Measurements from ENCODE around the gene CLEC5A.
A peak's percentile ranks its signal among the peaks of the same experiment; 100 is the strongest.

CLEC5A gene

GRCh38 chr7:141976524-141977245 is 29.9 kb upstream of the CLEC5A start:
- H3K4me1 ChIP-seq (ENCODE audit: control insufficient read depth, insufficient read depth, low read length), result peaks cover 6% of the 10 kb centered on the region; the same call in 1 of the 2 replicates
- no peaks in the 10 kb centered on the region for H3K9me3 ChIP-seq (ENCODE audit: control insufficient read depth, insufficient read depth, low read length)
- H3K9ac ChIP-seq (ENCODE audit: low read depth, low read length), result no peak overlapping the region
- H3K4me3 ChIP-seq (ENCODE audit: low read depth, low read length), result peak overlapping the region; percentile 45
- H3K36me3 ChIP-seq (ENCODE audit: control insufficient read depth, insufficient read depth, low read length), result no peaks in the 10 kb centered on the region
- no peaks in the 10 kb centered on the region for H3K27me3 ChIP-seq (ENCODE audit: control insufficient read depth, insufficient read depth, low read length)
- H3K27ac ChIP-seq (ENCODE audit: low read depth, low read length), result no peak overlapping the region

- peaks cover 6% of the 10 kb centered on the region; the same call in 1 of the 2 replicates for H3K4me1 ChIP-seq (ENCODE audit: control insufficient read depth, insufficient read depth, low read length)
- H3K27ac ChIP-seq (ENCODE audit: low read depth, low read length), result no peak overlapping the region
- H3K9ac ChIP-seq (ENCODE audit: low read depth, low read length), result no peak overlapping the region
- no peaks in the 10 kb centered on the region for H3K27me3 ChIP-seq (ENCODE audit: control insufficient read depth, insufficient read depth, low read length)
- H3K36me3 ChIP-seq (ENCODE audit: control insufficient read depth, insufficient read depth, low read length), result no peaks in the 10 kb centered on the region
- H3K9me3 ChIP-seq (ENCODE audit: control insufficient read depth, insufficient read depth, low read length), result no peaks in the 10 kb centered on the region
- peak overlapping the region; percentile 45 for H3K4me3 ChIP-seq (ENCODE audit: low read depth, low read length)
Measured at GRCh38 chr7:141975806-141976523, 29.2 kb upstream of the CLEC5A start.

DNA sequence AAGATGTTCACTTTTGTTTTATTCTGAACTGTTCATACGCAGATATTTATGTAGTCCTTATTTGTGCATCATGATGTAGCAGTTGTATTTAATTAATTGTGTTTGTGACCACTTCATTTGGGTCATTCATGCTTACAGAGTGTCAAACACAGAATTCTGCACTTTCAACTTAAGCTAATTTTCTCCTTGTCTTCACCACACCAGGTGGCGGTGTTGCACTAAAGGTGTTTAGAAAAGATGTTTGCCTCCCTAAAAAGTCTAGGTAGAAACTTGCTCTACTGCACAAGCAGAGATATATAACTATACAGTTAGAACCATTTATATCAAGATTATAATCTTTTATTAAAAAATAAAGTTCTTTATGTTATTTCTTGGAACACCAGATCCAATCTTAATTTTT is 28.1 kb upstream of the CLEC5A start:
- Histone ChIP-seq H3K27me3 (ENCODE audit: control insufficient read depth, insufficient read depth, low read length) (no peaks in the 10 kb centered on the region), H3K4me3 (ENCODE audit: low read depth, low read length) (no peak overlapping the region), H3K9me3 (ENCODE audit: control insufficient read depth, insufficient read depth, low read length) (no peaks in the 10 kb centered on the region), H3K27ac (ENCODE audit: low read depth, low read length) (no peak overlapping the region), H3K4me1 (ENCODE audit: control insufficient read depth, insufficient read depth, low read length) (peaks cover 6% of the 10 kb centered on the region; the same call in 1 of the 2 replicates), H3K36me3 (ENCODE audit: control insufficient read depth, insufficient read depth, low read length) (no peaks in the 10 kb centered on the region), H3K9ac (ENCODE audit: low read depth, low read length) (no peak overlapping the region)

DNA sequence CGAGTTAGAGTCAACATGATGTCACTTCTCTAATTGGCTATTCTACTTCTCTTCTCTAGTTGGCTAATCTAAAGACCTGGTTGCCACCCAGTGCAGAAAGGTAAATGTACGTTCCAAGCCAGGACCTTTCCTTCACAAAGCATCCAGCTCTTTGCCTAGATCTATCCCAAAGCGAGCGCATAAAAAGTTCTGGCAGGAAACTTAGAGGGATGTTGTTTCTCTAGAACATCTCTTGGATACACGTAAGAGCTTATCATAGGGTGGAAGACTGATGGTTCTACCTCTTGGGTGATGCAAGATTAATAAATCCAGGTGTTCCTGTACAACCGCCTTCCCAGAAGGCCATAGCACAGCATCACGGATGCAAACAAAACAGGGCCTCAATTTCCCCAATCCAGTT is 26.9 kb upstream of the CLEC5A start, which contains the start of gene TAS2R38:
TSS of gene TAS2R38 (minus strand) at position 101 of the 400 bp plus-strand sequence. CDS start at position 17, 84 bp downstream.
- H3K36me3 ChIP-seq (ENCODE audit: control insufficient read depth, insufficient read depth, low read length), result no peaks in the 10 kb centered on the region
- H3K4me1 ChIP-seq (ENCODE audit: control insufficient read depth, insufficient read depth, low read length), result peaks cover 6% of the 10 kb centered on the region; the same call in 1 of the 2 replicates
- no peaks in the 10 kb centered on the region for H3K27me3 ChIP-seq (ENCODE audit: control insufficient read depth, insufficient read depth, low read length)
- H3K9ac ChIP-seq (ENCODE audit: low read depth, low read length), result no peak within 1 kb of the TSS
- no peak within 1 kb of the TSS for H3K4me3 ChIP-seq (ENCODE audit: low read depth, low read length)
- no peak within 1 kb of the TSS for H3K27ac ChIP-seq (ENCODE audit: low read depth, low read length)
- no peaks in the 10 kb centered on the region for H3K9me3 ChIP-seq (ENCODE audit: control insufficient read depth, insufficient read depth, low read length)

- H3K36me3 ChIP-seq (ENCODE audit: control insufficient read depth, insufficient read depth, low read length), result no peaks in the 10 kb centered on the region
- H3K27ac ChIP-seq (ENCODE audit: low read depth, low read length), result no peak overlapping the region
- H3K4me3 ChIP-seq (ENCODE audit: low read depth, low read length), result no peak overlapping the region
- no peaks in the 10 kb centered on the region for H3K9me3 ChIP-seq (ENCODE audit: control insufficient read depth, insufficient read depth, low read length)
- H3K9ac ChIP-seq (ENCODE audit: low read depth, low read length), result no peak overlapping the region
- no peaks in the 10 kb centered on the region for H3K27me3 ChIP-seq (ENCODE audit: control insufficient read depth, insufficient read depth, low read length)
- H3K4me1 ChIP-seq (ENCODE audit: control insufficient read depth, insufficient read depth, low read length), result no peaks in the 10 kb centered on the region
Measured at GRCh38 chr7:141960687-141961422, 14.1 kb upstream of the CLEC5A start.

DNA sequence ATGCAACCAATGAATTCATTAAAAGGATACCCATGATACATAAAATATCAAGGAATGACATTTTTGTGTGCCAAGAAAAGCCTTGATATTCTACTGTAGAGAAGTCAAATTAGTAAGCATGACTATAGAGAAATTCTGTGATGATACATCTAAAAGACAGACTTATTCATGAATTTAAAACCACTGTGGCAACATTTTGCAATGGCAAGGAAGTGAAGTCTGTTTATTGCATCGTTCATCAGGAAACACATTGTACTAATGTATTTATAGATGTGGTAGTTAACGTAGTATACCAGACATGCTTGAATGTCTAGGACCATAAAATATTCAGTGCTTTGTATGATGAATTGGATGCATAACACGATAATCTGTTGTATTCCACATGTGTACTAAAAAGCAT is 9.3 kb upstream of the CLEC5A start:
- peaks cover 5% of the 10 kb centered on the region for H3K4me1 ChIP-seq (ENCODE audit: control insufficient read depth, insufficient read depth, low read length)
- H3K36me3 ChIP-seq (ENCODE audit: control insufficient read depth, insufficient read depth, low read length), result no peaks in the 10 kb centered on the region
- H3K9ac ChIP-seq (ENCODE audit: low read depth, low read length), result no peak overlapping the region
- no peaks in the 10 kb centered on the region for H3K9me3 ChIP-seq (ENCODE audit: control insufficient read depth, insufficient read depth, low read length)
- no peak overlapping the region for H3K4me3 ChIP-seq (ENCODE audit: low read depth, low read length)
- H3K27me3 ChIP-seq (ENCODE audit: control insufficient read depth, insufficient read depth, low read length), result no peaks in the 10 kb centered on the region
- H3K27ac ChIP-seq (ENCODE audit: low read depth, low read length), result no peak overlapping the region

DNA sequence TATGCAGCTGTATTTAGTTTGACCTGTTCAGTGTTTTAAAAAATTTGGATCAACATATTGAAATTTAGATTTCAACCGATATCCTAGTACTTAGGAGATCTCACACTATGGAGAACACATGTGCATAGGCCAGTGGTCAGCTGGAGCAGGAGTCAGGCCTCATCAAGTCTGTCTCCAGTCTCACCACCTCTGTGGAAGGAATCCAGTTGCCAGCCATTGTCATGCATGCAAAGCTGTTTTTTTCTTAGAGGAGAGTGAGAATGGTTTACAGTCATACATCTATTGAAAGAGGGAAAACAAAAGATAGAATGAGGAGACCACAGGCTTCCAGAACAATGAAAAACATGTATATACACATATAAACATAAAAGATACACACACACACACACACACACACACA is 7.6 kb upstream of the CLEC5A start:
- Histone ChIP-seq H3K27ac (ENCODE audit: low read depth, low read length) (no peak overlapping the region), H3K9ac (ENCODE audit: low read depth, low read length) (no peak overlapping the region), H3K9me3 (ENCODE audit: control insufficient read depth, insufficient read depth, low read length) (no peaks in the 10 kb centered on the region)

GRCh38 chr7:141952461-141952860 is 5.7 kb upstream of the CLEC5A start:
- Histone ChIP-seq H3K9me3 (ENCODE audit: control insufficient read depth, insufficient read depth, low read length) (no peaks in the 10 kb centered on the region), H3K36me3 (ENCODE audit: control insufficient read depth, insufficient read depth, low read length) (no peaks in the 10 kb centered on the region), H3K4me1 (ENCODE audit: control insufficient read depth, insufficient read depth, low read length) (peaks cover 5% of the 10 kb centered on the region), H3K27ac (ENCODE audit: low read depth, low read length) (no peak overlapping the region), H3K27me3 (ENCODE audit: control insufficient read depth, insufficient read depth, low read length) (no peaks in the 10 kb centered on the region), H3K9ac (ENCODE audit: low read depth, low read length) (no peak overlapping the region), H3K4me3 (ENCODE audit: low read depth, low read length) (no peak overlapping the region)

More for the DNA sequence above, 7.6 kb upstream of the CLEC5A start:
- Histone ChIP-seq H3K36me3 (ENCODE audit: control insufficient read depth, insufficient read depth, low read length) (no peaks in the 10 kb centered on the region), H3K27me3 (ENCODE audit: control insufficient read depth, insufficient read depth, low read length) (no peaks in the 10 kb centered on the region), H3K4me3 (ENCODE audit: low read depth, low read length) (no peak overlapping the region), H3K4me1 (ENCODE audit: control insufficient read depth, insufficient read depth, low read length) (peaks cover 5% of the 10 kb centered on the region)

DNA sequence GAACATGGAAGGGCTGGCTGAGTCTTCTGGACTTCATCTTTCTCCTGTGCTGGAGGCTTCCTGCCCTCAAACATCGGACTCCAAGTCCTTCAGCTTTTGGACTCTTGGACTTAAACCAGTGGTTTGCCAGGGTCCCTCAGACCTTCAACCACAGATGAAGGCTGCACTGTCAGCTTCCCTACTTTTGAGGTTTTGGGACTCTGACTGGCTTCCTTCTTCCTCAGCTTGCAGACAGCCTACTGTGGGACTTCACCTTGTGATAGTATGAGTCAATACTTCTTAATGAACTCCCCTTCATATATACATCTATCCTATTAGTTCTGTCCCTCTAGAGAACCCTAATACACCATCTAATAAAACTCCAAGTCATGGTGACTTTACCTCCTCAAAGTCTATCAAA is 4.0 kb upstream of the CLEC5A start:
- no peak overlapping the region for H3K9ac ChIP-seq (ENCODE audit: low read depth, low read length)
- peaks cover 5% of the 10 kb centered on the region for H3K4me1 ChIP-seq (ENCODE audit: control insufficient read depth, insufficient read depth, low read length)
- no peak overlapping the region for H3K27ac ChIP-seq (ENCODE audit: low read depth, low read length)
- H3K36me3 ChIP-seq (ENCODE audit: control insufficient read depth, insufficient read depth, low read length), result no peaks in the 10 kb centered on the region
- H3K27me3 ChIP-seq (ENCODE audit: control insufficient read depth, insufficient read depth, low read length), result no peaks in the 10 kb centered on the region
- H3K9me3 ChIP-seq (ENCODE audit: control insufficient read depth, insufficient read depth, low read length), result no peaks in the 10 kb centered on the region
- H3K4me3 ChIP-seq (ENCODE audit: low read depth, low read length), result no peak overlapping the region

GRCh38 chr7:141949911-141950310 is 3.1 kb upstream of the CLEC5A start:
- H3K36me3 ChIP-seq (ENCODE audit: control insufficient read depth, insufficient read depth, low read length), result no peaks in the 10 kb centered on the region
- peaks cover 5% of the 10 kb centered on the region for H3K4me1 ChIP-seq (ENCODE audit: control insufficient read depth, insufficient read depth, low read length)
- no peaks in the 10 kb centered on the region for H3K27me3 ChIP-seq (ENCODE audit: control insufficient read depth, insufficient read depth, low read length)
- H3K4me3 ChIP-seq (ENCODE audit: low read depth, low read length), result no peak overlapping the region
- no peak overlapping the region for H3K9ac ChIP-seq (ENCODE audit: low read depth, low read length)
- H3K9me3 ChIP-seq (ENCODE audit: control insufficient read depth, insufficient read depth, low read length), result no peaks in the 10 kb centered on the region
- H3K27ac ChIP-seq (ENCODE audit: low read depth, low read length), result no peak overlapping the region

DNA sequence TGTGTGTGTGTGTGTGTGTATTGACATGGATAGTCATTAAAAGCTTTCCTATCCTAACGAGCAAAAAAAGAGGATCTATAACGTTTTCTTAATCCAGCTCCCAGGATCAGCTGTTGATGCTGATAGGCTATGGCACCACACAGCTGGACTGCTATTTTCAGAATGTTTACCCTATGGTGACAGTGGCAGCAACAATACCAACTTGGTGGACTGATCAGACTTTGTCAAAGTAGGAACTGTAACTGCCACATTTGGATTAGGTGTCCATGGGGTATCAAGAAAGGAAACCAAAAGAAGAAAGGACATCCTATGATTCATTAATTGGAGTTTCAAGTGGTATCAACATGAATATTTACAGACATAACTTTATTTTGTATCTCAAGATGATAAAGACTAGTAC is 2.7 kb upstream of the CLEC5A start:
- Histone ChIP-seq H3K27me3 (ENCODE audit: control insufficient read depth, insufficient read depth, low read length) (no peaks in the 10 kb centered on the region), H3K4me1 (ENCODE audit: control insufficient read depth, insufficient read depth, low read length) (peaks cover 5% of the 10 kb centered on the region), H3K27ac (ENCODE audit: low read depth, low read length) (no peak overlapping the region), H3K4me3 (ENCODE audit: low read depth, low read length) (no peak overlapping the region), H3K9me3 (ENCODE audit: control insufficient read depth, insufficient read depth, low read length) (no peaks in the 10 kb centered on the region), H3K9ac (ENCODE audit: low read depth, low read length) (no peak overlapping the region), H3K36me3 (ENCODE audit: control insufficient read depth, insufficient read depth, low read length) (no peaks in the 10 kb centered on the region)

Data from HUES48 (cell line).